Nephron (organoid): ENCODE results near the gene SARS1.

ENCODE experiments used
- H3K27ac Mint-ChIP-seq, 3 experiments: 2 replicates each; pipeline ENCODE4 v1.8.0; 2020; ENCODE audit warnings: mixed read lengths in 3 of 3, mild to moderate bottlenecking in 2 of 3, moderate library complexity in 1 of 3
- H3K27me3 Mint-ChIP-seq: 2 replicates; pipeline ENCODE4 v1.8.0; 2021; ENCODE audit warnings: low read depth, mild to moderate bottlenecking, moderate library complexity, mixed read lengths
- H3K36me3 Mint-ChIP-seq: 2 replicates; pipeline ENCODE4 v1.8.0; 2020; ENCODE audit warnings: low read depth, mixed read lengths
- H3K4me1 Mint-ChIP-seq: 2 replicates; pipeline ENCODE4 v1.8.0; 2020; ENCODE audit warnings: mixed read lengths
- H3K4me3 Mint-ChIP-seq, 3 experiments: 2 replicates each; pipeline ENCODE4 v1.8.0; 2020; ENCODE audit warnings: mild to moderate bottlenecking in 3 of 3, mixed read lengths in 3 of 3, moderate library complexity in 2 of 3
- H3K9me3 Mint-ChIP-seq: 2 replicates; pipeline ENCODE4 v1.8.0; 2020; ENCODE audit warnings: mixed read lengths
- CTCF ChIP-seq, 3 experiments: fragments of 200-600 bp; sonication (generic); IDR thresholded peaks; one replicate each; pipeline ENCODE4 v1.5.0; 2021; ENCODE audit warnings: antibody characterized with exemption in 3 of 3; ENCODE audit not compliant: unreplicated experiment in 3 of 3

Gene SARS1

GRCh38 chr1:109248444-109248796 lies 34.7 kb downstream of the SARS1 start:
- Mint-ChIP-seq H3K4me3 (peak overlapping the region in 2 of 3 experiments; percentile 32 to 75), H3K27ac (no peak overlapping the region)

GRCh38 chr1:109248797-109249629 lies 35.3 kb downstream of the SARS1 start, which contains the start of gene CELSR2:
Gene CELSR2, plus strand, starts transcription at chr1:109249539. Its CDS starts 541 bp downstream, at chr1:109250080.
- TF ChIP-seq CTCF (IDR thresholded peaks at IDR 0.05; ENCODE audit: unreplicated experiment in 3 of 3), result no peak
- peak within 1 kb of the TSS; percentile 75 to 79 (median 78) for H3K4me3 Mint-ChIP-seq
- H3K27me3 Mint-ChIP-seq, result peaks cover 23% of the 10 kb centered on the region
- peaks cover 32% of the 10 kb centered on the region for H3K4me1 Mint-ChIP-seq
- peak within 1 kb of the TSS in 1 of 3 experiments; percentile 80 for H3K27ac Mint-ChIP-seq
- no peaks in the 10 kb centered on the region for H3K9me3 Mint-ChIP-seq
- peaks cover 13% of the 10 kb centered on the region for H3K36me3 Mint-ChIP-seq

More at GRCh38 chr1:109248444-109248796, 34.7 kb downstream of the SARS1 start:
- H3K36me3 Mint-ChIP-seq, result peaks cover 13% of the 10 kb centered on the region
- no peak for TF ChIP-seq CTCF (IDR thresholded peaks at IDR 0.05; ENCODE audit: unreplicated experiment in 3 of 3)
- H3K9me3 Mint-ChIP-seq, result no peaks in the 10 kb centered on the region
- peaks cover 27% of the 10 kb centered on the region for H3K4me1 Mint-ChIP-seq
- peaks cover 23% of the 10 kb centered on the region for H3K27me3 Mint-ChIP-seq

GRCh38 chr1:109249654-109250401 lies 36.1 kb downstream of the SARS1 start:
- TF ChIP-seq CTCF (IDR thresholded peaks at IDR 0.05; ENCODE audit: unreplicated experiment in 3 of 3), result no peak
- Mint-ChIP-seq H3K9me3 (no peaks in the 10 kb centered on the region), H3K36me3 (peaks cover 13% of the 10 kb centered on the region), H3K27me3 (peaks cover 23% of the 10 kb centered on the region), H3K4me3 (peak overlapping the region; percentile 74 to 76 (median 75)), H3K27ac (no peak overlapping the region), H3K4me1 (peaks cover 28% of the 10 kb centered on the region)

GRCh38 chr1:109250454-109251276 lies 36.9 kb downstream of the SARS1 start:
- H3K27me3 Mint-ChIP-seq, result peaks cover 23% of the 10 kb centered on the region
- H3K4me3 Mint-ChIP-seq, result peak overlapping the region; percentile 74 to 76 (median 75)
- peaks cover 34% of the 10 kb centered on the region for H3K4me1 Mint-ChIP-seq
- peaks cover 13% of the 10 kb centered on the region for H3K36me3 Mint-ChIP-seq
- H3K9me3 Mint-ChIP-seq, result no peaks in the 10 kb centered on the region
- H3K27ac Mint-ChIP-seq, result no peak overlapping the region
- no peak for TF ChIP-seq CTCF (IDR thresholded peaks at IDR 0.05; ENCODE audit: unreplicated experiment in 3 of 3)

GRCh38 chr1:109251277-109252166 lies 37.8 kb downstream of the SARS1 start:
- Mint-ChIP-seq H3K4me1 (peaks cover 38% of the 10 kb centered on the region), H3K9me3 (no peaks in the 10 kb centered on the region), H3K27me3 (peaks cover 27% of the 10 kb centered on the region), H3K4me3 (peak overlapping the region; percentile 67 to 74 (median 74)), H3K27ac (peak overlapping the region in 1 of 3 experiments; percentile 99), H3K36me3 (peaks cover 13% of the 10 kb centered on the region)
- no peak for TF ChIP-seq CTCF (IDR thresholded peaks at IDR 0.05; ENCODE audit: unreplicated experiment in 3 of 3)
